GM18951 (cell line): ENCODE data around the gene AMZ1.

Experiments
- POLR2A ChIP-seq: IDR thresholded peaks from 4 replicates; pipeline ENCODE4 v1.6.1; 2011; ENCODE audit warnings: mild to moderate bottlenecking; ENCODE audit not compliant: insufficient read length, insufficient read depth; ENCODE audit errors: extremely low read depth
- in situ Hi-C: fragments of 300-500 bp; cut with MboI; formaldehyde crosslinking; loops from one replicate; pipeline ENCODE4 v1.12.0; 2022; ENCODE audit warnings: low sequenced_read_pairs, mixed read lengths, inconsistent platforms; ENCODE audit not compliant: unreplicated experiment

AMZ1 gene, protein sequence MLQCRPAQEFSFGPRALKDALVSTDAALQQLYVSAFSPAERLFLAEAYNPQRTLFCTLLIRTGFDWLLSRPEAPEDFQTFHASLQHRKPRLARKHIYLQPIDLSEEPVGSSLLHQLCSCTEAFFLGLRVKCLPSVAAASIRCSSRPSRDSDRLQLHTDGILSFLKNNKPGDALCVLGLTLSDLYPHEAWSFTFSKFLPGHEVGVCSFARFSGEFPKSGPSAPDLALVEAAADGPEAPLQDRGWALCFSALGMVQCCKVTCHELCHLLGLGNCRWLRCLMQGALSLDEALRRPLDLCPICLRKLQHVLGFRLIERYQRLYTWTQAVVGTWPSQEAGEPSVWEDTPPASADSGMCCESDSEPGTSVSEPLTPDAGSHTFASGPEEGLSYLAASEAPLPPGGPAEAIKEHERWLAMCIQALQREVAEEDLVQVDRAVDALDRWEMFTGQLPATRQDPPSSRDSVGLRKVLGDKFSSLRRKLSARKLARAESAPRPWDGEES

GRCh38 chr7:2687881-2688318 is at the start of gene AMZ1:
Gene AMZ1 (plus strand): TSS chr7:2688202. CDS start chr7:2700452, 12,250 bp downstream.
- in situ Hi-C loops, result no loop called here
- no peak for TF ChIP-seq POLR2A

- in situ Hi-C loops, result no loop called here
Measured at GRCh38 chr7:2638224-2638991, 49.6 kb upstream of the AMZ1 start.

GRCh38 chr7:2639181-2639681 is 48.8 kb upstream of the AMZ1 start:
- in situ Hi-C loops, result no loop called here

More at GRCh38 chr7:2638224-2638991, 49.6 kb upstream of the AMZ1 start:
- no peak for TF ChIP-seq POLR2A

DNA sequence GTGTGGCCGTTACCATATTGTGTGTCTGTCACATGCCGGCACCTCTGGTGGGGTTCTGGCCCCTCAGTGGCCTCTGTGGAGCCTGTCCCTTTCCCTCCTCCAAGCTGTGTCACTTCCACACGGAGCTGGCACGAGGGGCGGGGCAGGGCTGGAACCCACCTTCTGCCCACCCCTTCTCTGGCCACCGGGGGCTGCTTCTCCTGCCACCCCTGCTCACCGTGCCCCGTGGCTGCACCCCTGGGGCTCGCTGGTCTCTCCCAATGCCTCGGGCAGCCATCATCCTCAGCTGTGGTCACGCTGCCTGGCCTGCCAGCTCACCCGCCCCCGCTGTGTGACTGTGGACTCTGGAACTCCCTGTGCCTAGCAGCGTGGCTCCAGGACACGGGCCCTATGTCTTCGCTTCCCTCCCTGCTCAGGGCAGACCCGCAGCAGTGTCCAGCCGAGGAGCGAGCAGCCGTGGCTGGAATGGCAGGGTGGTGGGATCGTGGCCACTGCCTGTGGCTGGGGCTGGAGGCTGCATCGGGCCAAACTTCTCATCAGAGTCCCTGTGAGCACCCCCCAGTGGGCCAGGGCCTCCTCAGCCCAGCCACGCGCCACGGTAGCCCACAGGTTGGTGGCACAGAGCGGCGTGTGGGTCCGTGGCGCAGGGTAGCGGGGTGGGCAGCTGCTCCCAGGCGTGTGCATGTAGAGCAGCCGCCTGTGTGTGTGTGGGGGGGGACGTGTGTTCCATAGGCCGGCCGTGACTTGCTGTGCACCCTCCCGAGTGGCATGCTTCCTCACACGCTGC is 48.1 kb upstream of the AMZ1 start:
- TF ChIP-seq POLR2A, result no peak

More at GRCh38 chr7:2639181-2639681, 48.8 kb upstream of the AMZ1 start:
- no peak for TF ChIP-seq POLR2A

DNA sequence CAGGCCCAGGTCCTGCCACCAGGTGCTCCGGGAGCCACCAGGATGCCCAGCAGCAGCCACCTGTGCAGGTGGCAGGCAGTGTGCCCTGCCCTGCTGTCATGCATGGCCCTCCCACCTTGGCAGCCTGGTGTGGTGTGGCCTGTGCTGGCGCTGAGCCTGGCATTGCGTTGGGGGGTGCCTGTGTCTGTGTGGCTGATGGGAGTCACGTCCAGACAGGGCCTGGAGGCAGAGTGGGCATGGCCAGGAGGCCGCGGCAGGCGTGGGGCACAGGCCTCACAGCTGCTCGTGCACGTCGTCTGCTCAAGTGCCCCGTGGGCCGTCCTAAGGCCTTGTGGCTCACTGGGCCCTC is 47.5 kb upstream of the AMZ1 start:
- in situ Hi-C loops, result no loop called here
- no peak for TF ChIP-seq POLR2A

More for the DNA sequence above, 48.1 kb upstream of the AMZ1 start:
- in situ Hi-C loops, result no loop called here

- no peak for TF ChIP-seq POLR2A
- in situ Hi-C loops, result no loop called here
Measured at GRCh38 chr7:2640846-2641316, 47.1 kb upstream of the AMZ1 start.

- in situ Hi-C loops, result no loop called here
- peak; percentile 45 for TF ChIP-seq POLR2A
Measured at GRCh38 chr7:2641406-2642393, 46.3 kb upstream of the AMZ1 start.

DNA sequence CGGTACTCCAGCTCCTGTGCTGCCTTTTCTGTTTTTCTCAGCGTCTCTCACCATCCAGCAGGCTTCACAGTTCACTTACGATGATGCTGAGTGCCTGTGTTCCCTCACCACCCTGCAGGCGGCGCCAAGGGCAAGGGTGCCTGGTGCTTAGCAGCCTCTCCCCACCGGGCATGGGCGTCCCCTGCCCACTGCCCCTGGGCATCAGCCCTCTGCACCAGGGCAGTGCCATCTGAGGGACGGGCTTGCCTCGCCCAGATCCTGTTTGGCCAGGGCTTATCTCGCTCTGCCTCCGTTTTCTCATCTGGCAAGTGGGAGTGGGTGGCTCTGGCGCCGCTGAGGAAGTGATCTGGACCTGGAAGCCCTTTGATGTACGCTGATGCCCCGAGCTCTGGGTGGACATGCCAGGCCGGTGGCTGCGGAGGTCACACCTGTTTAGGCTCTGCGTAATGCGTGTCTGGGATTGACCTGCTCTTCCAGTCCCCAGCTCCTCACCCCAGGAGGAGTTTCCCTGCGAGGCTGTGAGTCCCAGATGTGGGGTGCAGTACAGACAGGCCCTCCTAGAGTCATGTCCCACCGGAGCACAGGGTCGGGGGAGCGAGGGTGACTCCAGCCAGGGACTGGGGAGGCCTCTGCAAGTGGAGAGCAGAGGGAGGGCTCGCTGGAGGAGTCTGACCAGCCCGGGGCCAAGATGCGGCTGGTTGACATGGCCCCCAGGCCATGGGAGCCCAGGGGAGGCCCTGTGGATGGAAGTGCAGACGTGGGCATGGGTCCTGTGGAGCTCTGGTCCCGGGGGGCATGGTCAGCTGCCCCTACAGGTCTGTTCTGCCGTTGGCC is 44.4 kb upstream of the AMZ1 start:
- in situ Hi-C loops, result no loop called here
- TF ChIP-seq POLR2A, result no peak

GRCh38 chr7:2644220-2644561 is 43.8 kb upstream of the AMZ1 start:
- no peak for TF ChIP-seq POLR2A
- in situ Hi-C loops, result no loop called here

DNA sequence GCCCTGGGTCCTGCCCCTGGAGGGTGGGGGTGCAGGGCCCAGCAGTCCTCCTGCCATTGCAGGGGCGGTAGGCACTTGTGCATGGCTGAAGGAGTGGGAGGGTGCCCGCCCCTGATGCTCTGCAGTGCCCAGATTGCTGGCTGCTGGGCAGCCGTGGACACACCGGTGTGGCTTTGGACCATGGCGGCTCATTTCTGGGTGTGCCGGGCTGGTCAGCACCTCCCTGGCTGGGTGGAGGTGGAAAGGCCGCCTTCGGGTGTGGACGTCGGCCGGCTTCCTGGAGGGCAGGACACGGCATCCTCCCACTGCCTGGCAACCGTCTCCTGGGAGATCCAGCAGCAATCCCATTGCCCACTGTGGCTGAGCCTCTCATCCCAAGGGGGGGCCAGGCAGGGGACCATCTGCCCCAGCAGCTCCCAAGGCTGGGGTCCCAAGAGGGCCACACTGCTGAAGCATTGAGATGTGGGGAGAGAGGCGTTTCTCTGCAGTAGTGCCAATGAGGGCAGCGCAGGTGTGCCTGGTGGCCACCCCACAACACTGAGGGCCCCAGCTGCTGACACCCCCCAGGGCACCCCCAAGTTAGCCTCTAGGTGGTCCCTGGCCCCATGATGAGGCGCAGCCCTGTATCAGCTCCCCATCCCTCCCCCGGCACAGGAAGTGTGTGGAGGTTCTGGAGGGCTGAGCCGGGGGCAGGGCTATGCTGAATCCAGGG is 43.3 kb upstream of the AMZ1 start:
- in situ Hi-C loops, result no loop called here
- TF ChIP-seq POLR2A, result no peak

- peak; percentile 51 for TF ChIP-seq POLR2A
- in situ Hi-C loops, result no loop called here
Measured at GRCh38 chr7:2645274-2645868, 42.6 kb upstream of the AMZ1 start.
